Suprapubic skin (tissue), 4 donors: Measurements from ENCODE around the gene ST6GALNAC6. TPM values are rescaled to one million over a fixed set of nuclear protein-coding genes. Genes with fewer than 3 reads are reported as not detected.
A peak's percentile ranks its signal among the peaks of the same experiment; 100 is the strongest.
"Not testable (repeated sequence)": the region's sequence is repeated elsewhere in the genome, so short reads cannot be mapped to it uniquely, and the experiment has no call there.

Source experiments
- DNase-seq, 2 donors: peaks; one replicate each; pipeline ENCODE4 v3.0.0-alpha.2; 2019; ENCODE audit warnings: low spot score in 2 of 2
- H3K27ac ChIP-seq: fragments of 200-600 bp; sonication (generic); one replicate; pipeline ENCODE4 v1.5.1; 2019
- H3K27me3 ChIP-seq: fragments of 200-600 bp; sonication (generic); one replicate; pipeline ENCODE4 v1.5.1; 2019
- H3K36me3 ChIP-seq: fragments of 200-600 bp; sonication (generic); one replicate; pipeline ENCODE4 v1.5.1; 2019
- H3K4me1 ChIP-seq: fragments of 200-600 bp; sonication (generic); one replicate; pipeline ENCODE4 v1.5.1; 2019
- H3K4me3 ChIP-seq: fragments of 200-600 bp; sonication (generic); one replicate; pipeline ENCODE4 v1.5.1; 2019; ENCODE audit warnings: mild to moderate bottlenecking
- H3K9me3 ChIP-seq: fragments of 200-600 bp; sonication (generic); one replicate; pipeline ENCODE4 v1.5.1; 2019
- CTCF ChIP-seq, 2 donors: fragments of 200-600 bp in 1 of 2; fragments of 450-650 bp in 1 of 2; sonication (generic) in 1 of 2; IDR thresholded peaks; one replicate each; pipeline ENCODE4 v1.5.1; 2016 to 2019; ENCODE audit warnings: antibody characterized with exemption in 2 of 2, mild to moderate bottlenecking in 1 of 2, moderate library complexity in 1 of 2
- EP300 ChIP-seq: sonication (generic); formaldehyde crosslinking; IDR thresholded peaks from one replicate; pipeline ENCODE4 v1.6.1; 2017; ENCODE audit warnings: antibody characterized with exemption
- POLR2A ChIP-seq, 2 donors: fragments of 450-650 bp; IDR thresholded peaks; one replicate each; pipeline ENCODE4 v1.6.1; 2017; ENCODE audit warnings: antibody characterized with exemption in 2 of 2, mild to moderate bottlenecking in 2 of 2, moderate library complexity in 2 of 2
- POLR2AphosphoS5 ChIP-seq, 3 donors: sonication (generic); formaldehyde crosslinking; IDR thresholded peaks; one replicate each; pipeline ENCODE4 v1.6.1; 2017; ENCODE audit warnings: antibody characterized with exemption in 3 of 3
- WGBS: methylation state at CpG from one replicate; pipeline ENCODE4 v1.1.5; 2018; 5-methylcytosine and 5-hydroxymethylcytosine counted together
- total RNA-seq, 4 donors: library from RNA; depleted of rRNA; stranded (reverse); fragments of >200 nt; gene quantifications; one replicate each; pipeline ENCODE4 v1.1.0, GENCODE V29; 2016

ST6GALNAC6 gene
- total RNA-seq, 4 donors from 2014 or later = 41.6 to 50.5 (median 47.0) TPM

GRCh38 chr9:127883959-127884358, 15.4 kb downstream of the ST6GALNAC6 start:
- H3K36me3 ChIP-seq = peaks cover 43% of the 10 kb centered on the region
- H3K27me3 ChIP-seq = no peaks in the 10 kb centered on the region
- TF ChIP-seq CTCF (IDR thresholded peaks at IDR 0.05) (no peak), EP300 (no peak)
- 77% methylated on average over 7 of the region's 7 CpGs for WGBS
- no peak for DNase-seq
- no peaks in the 10 kb centered on the region for H3K9me3 ChIP-seq
- H3K27ac ChIP-seq = no peak overlapping the region
- no peak overlapping the region for H3K4me3 ChIP-seq
- peaks cover 10% of the 10 kb centered on the region for H3K4me1 ChIP-seq

- H3K27me3 ChIP-seq, H3K9me3 ChIP-seq, H3K4me3 ChIP-seq, H3K27ac ChIP-seq, DNase-seq: not testable (repeated sequence)
- Histone ChIP-seq H3K36me3 (peaks cover 21% of the 10 kb centered on the region), H3K4me1 (peaks cover 28% of the 10 kb centered on the region)
- 92% methylated on average over 3 of the region's 3 CpGs for WGBS
These were observed 17.7 kb downstream of the ST6GALNAC6 start for GRCh38 chr9:127881715-127882114.

- H3K4me1 ChIP-seq = peaks cover 43% of the 10 kb centered on the region
- no peak overlapping the region for H3K4me3 ChIP-seq
- no peaks in the 10 kb centered on the region for H3K9me3 ChIP-seq
- WGBS = 78% methylated on average over 8 of the region's 8 CpGs
- H3K27me3 ChIP-seq = no peaks in the 10 kb centered on the region
- H3K27ac ChIP-seq = no peak overlapping the region
- peaks cover 7% of the 10 kb centered on the region for H3K36me3 ChIP-seq
- no peak for DNase-seq
- TF ChIP-seq POLR2AphosphoS5 (IDR thresholded peaks at IDR 0.05) (no peak), CTCF (IDR thresholded peaks at IDR 0.05) (no peak), POLR2A (IDR thresholded peaks at IDR 0.05) (no peak), EP300 (no peak)
These were observed 19.3 kb downstream of the ST6GALNAC6 start for GRCh38 chr9:127880143-127880542.

- Histone ChIP-seq H3K9me3 (no peaks in the 10 kb centered on the region), H3K4me1 (peaks cover 46% of the 10 kb centered on the region), H3K4me3 (no peak overlapping the region), H3K27me3 (no peaks in the 10 kb centered on the region), H3K27ac (no peak overlapping the region), H3K36me3 (no peaks in the 10 kb centered on the region)
- WGBS = 50% methylated on average over 8 of the region's 8 CpGs
- no peak for DNase-seq
- TF ChIP-seq CTCF (IDR thresholded peaks at IDR 0.05) (no peak), EP300 (no peak), POLR2AphosphoS5 (IDR thresholded peaks at IDR 0.05) (no peak), POLR2A (IDR thresholded peaks at IDR 0.05) (no peak)
These were observed 20.6 kb downstream of the ST6GALNAC6 start for GRCh38 chr9:127878652-127879390.

GRCh38 chr9:127878001-127878651, 21.3 kb downstream of the ST6GALNAC6 start:
- Histone ChIP-seq H3K4me3 (peak overlapping the region; percentile 57), H3K27ac (peak overlapping the region; percentile 73), H3K27me3 (no peaks in the 10 kb centered on the region), H3K4me1 (peaks cover 53% of the 10 kb centered on the region), H3K9me3 (no peaks in the 10 kb centered on the region), H3K36me3 (no peaks in the 10 kb centered on the region)
- DNase-seq = peak in 1 of 2 donors; percentile 65
- WGBS = 37% methylated on average over 16 of the region's 18 CpGs
- TF ChIP-seq POLR2AphosphoS5 (IDR thresholded peaks at IDR 0.05) (no peak), EP300 (no peak), CTCF (IDR thresholded peaks at IDR 0.05) (no peak), POLR2A (IDR thresholded peaks at IDR 0.05) (no peak)
